ENCODE data around the gene PSMA1.

GRCh38 chr11:14529951-14530350 lies 9.8 kb upstream of the PSMA1 start:
- TF ChIP-seq POLR2A (IDR thresholded peaks at IDR 0.05) (no peak), CTCF (IDR thresholded peaks at IDR 0.05) (no peak)
